Endothelial cell of umbilical vein (primary cell): ENCODE results near the gene LRRTM3. TPM values are rescaled to one million over a fixed set of nuclear protein-coding genes. Genes with fewer than 3 reads are reported as not detected.

Experiments used
- BruUV-seq: library from RNA; stranded (reverse); fragments of 400-500 nt; replicated peaks from 2 replicates; lab custom pipeline; 2021; lab: Mats Ljungman, UMichigan
- CTCF ChIA-PET: fragments of 300-600, 350-600 bp; sonication (Branson Sonifier 250); formaldehyde crosslinking; loops from one replicate; lab custom pipeline; 2021; ENCODE audit warnings: antibody characterized with exemption, inconsistent platforms; lab: Charles Lee
- POLR2A ChIA-PET: fragments of 300-600, 350-600 bp; sonication (Branson Sonifier 250); formaldehyde crosslinking; loops from one replicate; lab custom pipeline; 2021; ENCODE audit warnings: antibody characterized with exemption, inconsistent platforms; lab: Charles Lee
- DNase-seq: peaks from one replicate; pipeline ENCODE4 v3.0.0-alpha.2; 2011; ENCODE audit warnings: low read depth, low spot score
- FAIRE-seq: peaks from 2 replicates; lab custom pipeline; 2011; peaks lifted over from hg19 to GRCh38; lab: Jason Lieb, UNC
- H2AFZ ChIP-seq: 2 replicates; pipeline ENCODE4 v1.6.0; 2012; ENCODE audit warnings: low read depth, low read length, control low read depth, inconsistent platforms
- H3K27ac ChIP-seq: 2 replicates; pipeline ENCODE4 v1.5.1; 2011; ENCODE audit warnings: low read depth, mild to moderate bottlenecking, control low read depth, low read length, moderate library complexity; ENCODE audit not compliant: insufficient read depth
- H3K27me3 ChIP-seq, 2 experiments: 2 replicates each; pipeline versions ENCODE4 v1.6.0 to v1.6.1; 2011; ENCODE audit warnings: low read length in 2 of 2, mixed read lengths in 1 of 2; ENCODE audit not compliant: control insufficient read depth in 2 of 2, insufficient read depth in 2 of 2
- H3K36me3 ChIP-seq, 2 experiments: 2 replicates in 1 of 2; 3 replicates in 1 of 2; pipeline ENCODE4 v1.5.1; 2011; ENCODE audit warnings: low read length in 2 of 2, mild to moderate bottlenecking in 1 of 2, moderate library complexity in 1 of 2; ENCODE audit not compliant: control insufficient read depth in 2 of 2, insufficient read depth in 2 of 2; ENCODE audit errors: extremely low read depth in 1 of 2
- H3K4me1 ChIP-seq: 3 replicates; pipeline ENCODE4 v1.5.1; 2011; ENCODE audit warnings: mild to moderate bottlenecking, low read length; ENCODE audit not compliant: control insufficient read depth, insufficient read depth; ENCODE audit errors: extremely low read depth
- H3K4me2 ChIP-seq: 2 replicates; pipeline ENCODE4 v1.6.1; 2011; ENCODE audit warnings: low read length, control low read depth, mixed read lengths; ENCODE audit not compliant: insufficient read depth
- H3K4me3 ChIP-seq, 3 experiments: fragments of 200-600 bp in 1 of 3; sonication (generic), shearing (Covaris generic) in 1 of 3; replicated peaks in 1 of 3; 2 replicates each; pipeline ENCODE4 v1.5.1; 2011 to 2016; ENCODE audit warnings: control low read depth in 3 of 3, low read length in 3 of 3, mild to moderate bottlenecking in 2 of 3, inconsistent platforms in 1 of 3, low read depth in 1 of 3, moderate library complexity in 1 of 3; ENCODE audit not compliant: insufficient read depth in 1 of 3
- H3K79me2 ChIP-seq: 2 replicates; pipeline ENCODE4 v1.6.0; 2012; ENCODE audit warnings: low read length, inconsistent platforms; ENCODE audit not compliant: control insufficient read depth, insufficient read depth
- H3K9ac ChIP-seq: replicated peaks from 2 replicates; pipeline ENCODE3; 2011; ENCODE audit warnings: low read length, control low read depth; ENCODE audit not compliant: insufficient read depth; ENCODE audit errors: extremely low read depth
- H3K9me1 ChIP-seq: replicated peaks from 3 replicates; pipeline ENCODE4 v1.6.0; 2011; ENCODE audit warnings: mild to moderate bottlenecking, low read length; ENCODE audit not compliant: control insufficient read depth, insufficient read depth; ENCODE audit errors: extremely low read depth
- H3K9me3 ChIP-seq: replicated peaks from 2 replicates; pipeline ENCODE4 v1.5.1; 2012; ENCODE audit warnings: low read length, inconsistent platforms; ENCODE audit not compliant: control insufficient read depth, insufficient read depth
- H4K20me1 ChIP-seq: replicated peaks from 2 replicates; pipeline ENCODE3; 2011; ENCODE audit warnings: mild to moderate bottlenecking, low read length; ENCODE audit not compliant: control insufficient read depth, insufficient read depth; ENCODE audit errors: extremely low read depth
- CTCF ChIP-seq, 2 donors: IDR thresholded peaks; 1 replicate in 1 of 2; 2 replicates in 1 of 2; pipeline ENCODE4 v1.5.1; 2011; ENCODE audit warnings: low read length in 2 of 2, mild to moderate bottlenecking in 2 of 2, moderate library complexity in 2 of 2, control low read depth in 1 of 2, inconsistent platforms in 1 of 2, low read depth in 1 of 2; ENCODE audit not compliant: insufficient read depth in 1 of 2; ENCODE audit errors: extremely low read depth in 1 of 2
- EZH2 ChIP-seq: IDR thresholded peaks from 2 replicates; pipeline ENCODE4 v1.6.1; 2012; ENCODE audit warnings: borderline replicate concordance, low read depth, mild to moderate bottlenecking, moderate library complexity, low read length, inconsistent platforms; ENCODE audit not compliant: severe bottlenecking
- FOS ChIP-seq: IDR thresholded peaks from 2 replicates; pipeline ENCODE4 v1.6.1; 2011; ENCODE audit warnings: mild to moderate bottlenecking, low read length, moderate library complexity, borderline replicate concordance; ENCODE audit not compliant: insufficient read depth
- GATA2 ChIP-seq: IDR thresholded peaks from 2 replicates; pipeline ENCODE4 v1.7.0; 2011; ENCODE audit warnings: low read depth, mild to moderate bottlenecking, moderate library complexity, mixed read lengths, low read length; ENCODE audit not compliant: insufficient read length, insufficient read depth
- JUN ChIP-seq: IDR thresholded peaks from 2 replicates; pipeline ENCODE4 v1.6.1; 2011; ENCODE audit warnings: borderline replicate concordance, low read depth; ENCODE audit not compliant: insufficient read length, insufficient read depth
- MAX ChIP-seq: IDR thresholded peaks from 2 replicates; pipeline ENCODE4 v1.6.1; 2011; ENCODE audit not compliant: insufficient read depth, insufficient read length
- MYC ChIP-seq: IDR thresholded peaks from one replicate; pipeline ENCODE4 v1.6.1; 2011; ENCODE audit warnings: mild to moderate bottlenecking, low read depth, low read length
- POLR2A ChIP-seq: IDR thresholded peaks from 2 replicates; pipeline ENCODE4 v1.6.1; 2012; ENCODE audit warnings: low read depth, mild to moderate bottlenecking, control low read depth, low read length
- POLR2AphosphoS5 ChIP-seq: IDR thresholded peaks from 2 replicates; pipeline ENCODE4 v1.6.1; 2012; ENCODE audit warnings: low read depth, mild to moderate bottlenecking, control low read depth, low read length, moderate library complexity; ENCODE audit not compliant: insufficient read depth
- dilution Hi-C: fragments of 300-500 bp; cut with MboI; formaldehyde crosslinking; loops from one replicate; pipeline ENCODE4 v1.15.0; 2019; ENCODE audit warnings: low sequenced_read_pairs; ENCODE audit not compliant: extremely low pct_ligation_motif_present
- intact Hi-C: fragments of 100-400 bp; cut with micrococcal nuclease; formaldehyde crosslinking; loops from one replicate; pipeline ENCODE4 v1.10.0; 2022
- polyA plus RNA-seq, 4 experiments: library from polyadenylated mRNA; depleted of rRNA in 3 of 4; stranded (reverse) in 3 of 4; unstranded in 1 of 4; fragments of >200 nt; gene quantifications; 2 replicates each; pipeline versions ENCODE4 v1.2.1 to v1.2.3, GENCODE V29; 2011 to 2012; ENCODE audit warnings: missing spikeins in 1 of 4
- total RNA-seq: library from RNA; stranded (reverse); gene quantifications from 2 replicates; pipeline ENCODE4 v1.2.3, GENCODE V29; 2021

LRRTM3 gene
- total and polyA plus RNA-seq, 2 donors (not counting 3 experiments of a cell fraction or from before 2014, with no cell fraction given), result not detected

- Histone ChIP-seq H3K4me3 (no peak overlapping the region), H3K27ac (no peak overlapping the region), H3K9ac (no peak overlapping the region), H3K9me3 (no peaks in the 10 kb centered on the region), H3K4me2 (no peak overlapping the region), H3K79me2 (no peaks in the 10 kb centered on the region), H2AFZ (no peak overlapping the region), H3K4me1 (no peaks in the 10 kb centered on the region), H3K27me3 (no peaks in the 10 kb centered on the region), H3K9me1 (no peaks in the 10 kb centered on the region), H4K20me1 (no peaks in the 10 kb centered on the region), H3K36me3 (no peaks in the 10 kb centered on the region)
- ChIA-PET POLR2A (no interaction called here), CTCF (no interaction called here)
- intact Hi-C loops, result no loop called here
- no peak for FAIRE-seq
- DNase-seq, result no peak
- TF ChIP-seq EZH2, result no peak
- no peak for TF ChIP-seq FOS
- no peak for TF ChIP-seq MAX
- TF ChIP-seq MYC, result no peak
- no peak for TF ChIP-seq POLR2A
- no peak for TF ChIP-seq CTCF (IDR thresholded peaks at IDR 0.05; ENCODE audit: extremely low read depth in 1 of 2, insufficient read depth in 1 of 2, low read depth in 1 of 2, low read length in 2 of 2)
- no peak for TF ChIP-seq JUN
- no peak for TF ChIP-seq GATA2
- no peak for TF ChIP-seq POLR2AphosphoS5
- dilution Hi-C loops, result no loop called here
- BruUV-seq, result no TSS peak
Measured at GRCh38 chr10:67127441-67127840, 201.6 kb downstream of the LRRTM3 start.
